ENCODE measurements around the gene ZNF580. TPM values are rescaled to one million over a fixed set of nuclear protein-coding genes. Genes with fewer than 3 reads are reported as not detected.
A peak's percentile ranks its signal among the peaks of the same experiment; 100 is the strongest.

The ZNF580 gene
- total RNA-seq, 1 experiment from 2014 or later: 22.8 TPM

DNA sequence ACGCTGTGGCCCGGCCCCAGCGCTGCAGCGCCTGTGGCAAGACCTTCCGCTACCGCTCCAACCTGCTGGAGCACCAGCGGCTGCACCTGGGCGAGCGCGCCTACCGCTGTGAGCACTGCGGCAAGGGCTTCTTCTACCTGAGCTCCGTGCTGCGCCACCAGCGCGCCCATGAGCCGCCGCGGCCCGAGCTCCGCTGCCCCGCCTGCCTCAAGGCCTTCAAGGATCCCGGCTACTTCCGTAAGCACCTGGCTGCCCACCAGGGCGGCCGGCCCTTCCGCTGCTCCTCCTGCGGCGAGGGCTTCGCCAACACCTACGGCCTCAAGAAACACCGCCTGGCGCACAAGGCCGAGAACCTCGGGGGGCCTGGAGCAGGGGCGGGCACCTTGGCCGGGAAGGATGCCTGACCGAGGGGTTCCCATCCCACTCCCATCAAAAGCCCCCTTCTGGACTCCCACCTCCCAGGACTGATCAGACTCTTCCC, 24.4 kb upstream of the ZNF580 start:
- H3K79me2 ChIP-seq (ENCODE audit: insufficient read depth, low read length): no peaks in the 10 kb centered on the region
- Mint-ChIP-seq H3K9me3 (no peaks in the 10 kb centered on the region; a peak in 1 of 5 replicates), H3K27ac (peak overlapping the region in 1 of 3 experiments; percentile 57; a peak in 1 of 7 replicates), H3K36me3 (ENCODE audit: insufficient read depth in 1 of 3, low read depth in 3 of 3) (peaks cover 22 to 46% (median 45%) of the 10 kb centered on the region in 3 experiments), H3K27me3 (ENCODE audit: low read depth) (peaks cover 2% of the 10 kb centered on the region), H3K4me1 (peaks cover 0 to 2% of the 10 kb centered on the region in 2 experiments; a peak in 1 of 4 replicates), H3K4me3 (no peak overlapping the region)
- H2BK12ac ChIP-seq (ENCODE audit: insufficient read length, low read depth, low read length): no peak overlapping the region
- no peak overlapping the region for H2BK120ac ChIP-seq (ENCODE audit: low read depth, low read length, poor library complexity, severe bottlenecking)
- no peak overlapping the region for H3K23ac ChIP-seq (ENCODE audit: insufficient read length, low read depth, low read length)
- H3K4me1 ChIP-seq (ENCODE audit: insufficient read depth, low read length): no peaks in the 10 kb centered on the region
- no peak overlapping the region for H4K91ac ChIP-seq (ENCODE audit: insufficient read length, low read depth, low read length)
- H3K79me1 ChIP-seq (ENCODE audit: insufficient read depth, low read depth, low read length, poor library complexity, severe bottlenecking): no peaks in the 10 kb centered on the region
- H2BK5ac ChIP-seq (ENCODE audit: insufficient read length, low read length): no peak overlapping the region
- TF ChIP-seq, protein P1, sequence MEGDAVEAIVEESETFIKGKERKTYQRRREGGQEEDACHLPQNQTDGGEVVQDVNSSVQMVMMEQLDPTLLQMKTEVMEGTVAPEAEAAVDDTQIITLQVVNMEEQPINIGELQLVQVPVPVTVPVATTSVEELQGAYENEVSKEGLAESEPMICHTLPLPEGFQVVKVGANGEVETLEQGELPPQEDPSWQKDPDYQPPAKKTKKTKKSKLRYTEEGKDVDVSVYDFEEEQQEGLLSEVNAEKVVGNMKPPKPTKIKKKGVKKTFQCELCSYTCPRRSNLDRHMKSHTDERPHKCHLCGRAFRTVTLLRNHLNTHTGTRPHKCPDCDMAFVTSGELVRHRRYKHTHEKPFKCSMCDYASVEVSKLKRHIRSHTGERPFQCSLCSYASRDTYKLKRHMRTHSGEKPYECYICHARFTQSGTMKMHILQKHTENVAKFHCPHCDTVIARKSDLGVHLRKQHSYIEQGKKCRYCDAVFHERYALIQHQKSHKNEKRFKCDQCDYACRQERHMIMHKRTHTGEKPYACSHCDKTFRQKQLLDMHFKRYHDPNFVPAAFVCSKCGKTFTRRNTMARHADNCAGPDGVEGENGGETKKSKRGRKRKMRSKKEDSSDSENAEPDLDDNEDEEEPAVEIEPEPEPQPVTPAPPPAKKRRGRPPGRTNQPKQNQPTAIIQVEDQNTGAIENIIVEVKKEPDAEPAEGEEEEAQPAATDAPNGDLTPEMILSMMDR (conservative IDR thresholded peaks at IDR 0.05): no peak
- no peak overlapping the region for H4K5ac ChIP-seq (ENCODE audit: insufficient read length, low read depth, low read length)
- H3K14ac ChIP-seq (ENCODE audit: insufficient read depth, low read length): no peak overlapping the region
- no peaks in the 10 kb centered on the region for H3K23me2 ChIP-seq (ENCODE audit: insufficient read length, low read depth, low read length, poor library complexity, severe bottlenecking)
- H3K18ac ChIP-seq (ENCODE audit: insufficient read length, low read depth, low read length): no peak overlapping the region
- H4K20me1 ChIP-seq (ENCODE audit: control insufficient read depth, insufficient read depth, insufficient read length): no peaks in the 10 kb centered on the region
- H2AK5ac ChIP-seq (ENCODE audit: insufficient read length, low read length): no peak overlapping the region
- no peak overlapping the region for H3K9ac ChIP-seq (ENCODE audit: extremely low read depth, insufficient read length, low read length)
- DNase-seq: no peak
- H3K27ac ChIP-seq (ENCODE audit: insufficient read length, low read depth, low read length): no peak overlapping the region
- H3T11ph ChIP-seq (ENCODE audit: low read length): no peak overlapping the region
- H2AFZ ChIP-seq (ENCODE audit: low read length): no peak overlapping the region
- H3K4ac ChIP-seq (ENCODE audit: low read depth, low read length): no peak overlapping the region
- H3K4me2 ChIP-seq (ENCODE audit: insufficient read depth, insufficient read length, low read length): no peak overlapping the region
- WGBS (ENCODE audit: extremely low coverage, insufficient read length, low lambda C conversion rate): no CpG with 5 or more reads among the region's 38 CpGs
- H3K9me3 ChIP-seq (ENCODE audit: control insufficient read depth, low read depth, low read length): no peaks in the 10 kb centered on the region
- H3K27me3 ChIP-seq (ENCODE audit: insufficient read depth, low read length): no peaks in the 10 kb centered on the region
- no peak overlapping the region for H3K56ac ChIP-seq (ENCODE audit: insufficient read length, low read depth, low read length)
- no peak overlapping the region for H2BK20ac ChIP-seq (ENCODE audit: low read depth, low read length, poor library complexity, severe bottlenecking)
- H2BK15ac ChIP-seq (ENCODE audit: low read depth, low read length): no peak overlapping the region
- H4K8ac ChIP-seq (replicated peaks; ENCODE audit: insufficient read length, low read depth, low read length): no peak overlapping the region
